Measurements from ENCODE around the gene PTDSS2.

Gene PTDSS2

DNA sequence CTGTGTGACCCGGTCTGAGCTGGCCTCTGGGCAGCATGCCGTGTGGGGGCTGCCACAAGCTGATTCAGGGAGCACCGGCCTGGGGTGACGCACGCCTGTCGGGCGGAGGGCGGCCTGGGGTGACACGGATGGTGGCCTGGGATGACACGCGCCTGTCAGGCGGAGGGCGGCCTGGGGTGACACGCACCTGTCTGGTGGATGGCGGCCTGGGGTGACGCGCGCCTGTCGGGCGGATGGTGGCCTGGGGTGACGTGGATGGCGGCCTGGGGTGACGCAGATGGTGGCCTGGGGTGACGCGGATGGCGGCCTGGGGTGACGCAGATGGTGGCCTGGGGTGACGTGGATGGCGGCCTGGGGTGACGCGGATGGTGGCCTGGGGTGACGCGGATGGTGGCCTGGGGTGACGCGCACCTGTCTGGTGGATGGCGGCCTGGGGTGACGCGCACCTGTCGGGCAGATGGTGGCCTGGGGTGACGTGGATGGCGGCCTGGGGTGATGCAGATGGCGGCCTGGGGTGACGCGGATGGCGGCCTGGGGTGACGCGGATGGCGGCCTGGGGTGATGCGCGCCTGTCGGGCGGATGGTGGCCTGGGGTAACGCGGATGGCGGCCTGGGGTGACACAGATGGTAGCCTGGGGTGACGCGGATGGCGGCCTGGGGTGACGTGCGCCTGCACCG, 21.5 kb downstream of the PTDSS2 start:
- DNase-seq: no peak

DNA sequence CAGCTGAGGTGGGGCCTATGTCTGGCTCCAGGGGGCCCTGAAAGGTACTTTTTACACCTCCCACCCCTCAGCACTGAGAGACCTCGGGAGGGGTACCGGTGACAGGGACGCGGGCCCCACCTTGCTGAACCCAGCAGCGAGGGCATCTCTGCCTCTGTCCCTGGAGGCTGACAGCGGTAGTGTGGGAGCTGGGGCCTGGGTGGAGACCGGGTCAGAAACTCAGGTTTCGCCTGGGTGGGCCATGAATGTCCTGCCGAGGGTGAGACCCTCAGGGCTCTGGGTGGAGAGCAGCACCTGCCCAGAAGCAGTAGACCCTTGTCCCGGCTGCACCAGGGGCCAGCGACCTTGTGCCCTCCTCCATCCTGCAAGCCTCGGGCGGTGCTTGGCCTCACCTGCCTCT, 22.2 kb downstream of the PTDSS2 start:
- DNase-seq: no peak

DNA sequence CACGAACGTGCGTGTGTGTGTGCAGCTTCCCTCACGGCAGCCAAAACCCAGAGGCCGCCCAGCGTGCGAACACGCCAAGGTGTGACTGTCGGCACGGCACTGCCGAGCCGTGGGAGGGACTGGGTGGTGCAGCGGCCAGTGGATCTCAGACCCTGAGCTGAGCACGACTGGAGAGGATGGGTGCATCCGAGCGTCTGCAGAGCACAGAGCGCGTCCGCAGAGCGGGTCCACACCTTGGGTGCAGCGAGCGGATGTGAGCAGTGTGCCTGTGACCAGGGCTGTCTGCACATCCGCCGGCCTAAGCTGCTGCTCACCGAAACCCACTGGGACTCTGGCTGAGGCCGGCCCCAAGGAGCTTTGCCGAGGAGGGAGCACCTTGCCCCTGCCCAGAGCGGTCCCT, 22.7 kb downstream of the PTDSS2 start:
- DNase-seq: no peak

DNA sequence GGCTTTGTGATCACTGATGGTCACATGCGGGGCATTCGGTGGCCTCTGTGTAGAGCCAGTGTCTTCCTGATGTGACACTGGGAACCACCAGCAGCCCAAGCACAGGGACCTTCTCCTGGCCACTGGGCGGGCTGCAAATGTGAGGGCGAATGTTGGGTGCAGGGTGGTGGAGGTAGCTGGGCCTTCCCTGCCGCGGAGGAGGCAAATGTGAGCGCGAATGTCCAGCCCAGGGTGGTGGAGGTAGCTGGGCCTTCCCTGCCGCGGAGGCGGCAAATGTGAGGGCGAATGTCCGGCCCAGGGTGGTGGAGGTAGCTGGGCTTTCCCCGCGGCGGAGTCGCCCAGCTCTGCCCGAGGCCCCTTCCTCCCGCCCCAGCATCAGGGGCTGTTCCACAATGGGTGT, 23.3 kb downstream of the PTDSS2 start:
- no peak for DNase-seq

DNA sequence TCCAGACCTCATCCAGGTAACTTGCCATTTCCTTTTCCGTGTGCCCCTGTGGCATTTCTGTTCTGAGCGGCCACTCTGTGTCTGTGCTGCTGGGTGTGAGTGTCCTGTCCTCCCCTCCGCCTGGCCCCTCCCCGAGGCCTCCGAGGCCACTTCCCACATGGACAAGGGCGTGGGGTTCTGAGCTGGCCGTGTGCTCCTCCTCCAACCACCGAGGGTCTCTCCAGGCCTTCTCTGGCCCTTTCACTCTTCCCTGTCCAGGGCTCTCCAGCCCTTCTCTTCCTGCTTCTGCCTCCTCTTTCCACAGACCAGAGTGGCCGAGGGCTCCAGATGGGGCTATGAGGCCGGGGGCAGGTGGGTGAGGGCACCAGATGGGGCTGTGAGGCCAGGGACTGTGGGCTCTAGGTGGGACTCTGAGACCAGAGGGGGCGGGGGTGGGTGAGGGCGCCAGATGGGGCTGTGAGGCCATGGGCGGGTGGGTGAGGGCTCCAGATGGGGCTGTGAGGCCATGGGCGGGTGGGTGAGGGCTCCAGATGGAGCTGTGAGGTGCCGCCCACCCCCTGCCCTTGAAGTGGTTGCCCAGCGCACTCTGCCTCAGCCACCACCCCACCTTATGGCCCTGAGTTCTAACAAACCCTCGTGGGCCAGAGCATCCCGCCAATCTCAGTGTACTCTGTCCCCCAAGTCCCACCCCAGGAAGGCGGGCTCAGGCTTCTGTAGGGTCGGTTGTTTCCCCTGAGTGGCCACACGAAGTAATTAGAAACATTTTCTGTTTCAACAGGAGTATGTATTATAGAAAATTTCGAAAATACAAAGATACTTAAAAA, 24.1 kb downstream of the PTDSS2 start:
- DNase-seq: no peak

DNA sequence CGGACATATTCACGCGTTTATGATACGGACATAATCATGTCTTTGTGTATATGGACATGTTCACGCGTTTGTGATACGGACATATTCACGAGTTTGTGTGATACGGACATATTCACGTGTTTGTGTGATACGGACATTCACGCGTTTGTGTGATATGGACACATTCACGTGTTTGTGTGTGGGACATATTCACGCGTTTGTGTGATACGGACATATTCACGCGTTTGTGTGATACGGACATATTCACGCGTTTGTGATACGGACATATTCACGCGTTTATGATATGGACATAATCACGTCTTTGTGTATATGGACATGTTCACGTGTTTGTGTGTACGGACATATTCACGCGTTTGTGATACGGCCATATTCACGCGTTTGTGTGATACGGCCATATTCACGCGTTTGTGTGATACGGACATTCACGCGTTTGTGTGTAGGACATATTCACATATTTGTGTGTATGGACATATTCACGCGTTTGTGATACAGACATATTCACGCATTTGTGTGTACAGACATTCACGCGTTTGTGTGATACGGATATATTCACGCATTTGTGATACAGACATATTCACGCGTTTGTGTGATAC, 24.9 kb downstream of the PTDSS2 start:
- DNase-seq: no peak

DNA sequence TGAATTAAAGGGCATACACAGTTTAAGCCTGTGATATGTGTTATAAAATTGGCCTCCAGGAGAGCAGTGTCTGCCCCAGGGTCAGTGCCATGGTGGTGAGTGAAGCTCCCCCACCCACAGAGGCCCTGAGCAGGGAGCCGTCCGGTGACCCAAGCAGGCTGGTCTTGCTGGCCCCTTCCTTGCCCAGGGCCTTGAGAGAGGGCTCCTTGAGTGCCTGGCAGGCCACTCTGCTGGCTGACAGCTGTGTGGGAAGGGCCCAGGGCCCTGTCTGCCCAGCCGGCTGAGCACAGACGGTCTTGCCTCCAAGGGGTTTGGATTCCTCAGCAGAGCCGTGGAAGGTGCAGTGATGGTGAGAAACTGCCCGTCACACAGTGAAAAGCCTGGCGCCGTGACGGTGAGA, 25.9 kb downstream of the PTDSS2 start:
- no peak for DNase-seq

DNA sequence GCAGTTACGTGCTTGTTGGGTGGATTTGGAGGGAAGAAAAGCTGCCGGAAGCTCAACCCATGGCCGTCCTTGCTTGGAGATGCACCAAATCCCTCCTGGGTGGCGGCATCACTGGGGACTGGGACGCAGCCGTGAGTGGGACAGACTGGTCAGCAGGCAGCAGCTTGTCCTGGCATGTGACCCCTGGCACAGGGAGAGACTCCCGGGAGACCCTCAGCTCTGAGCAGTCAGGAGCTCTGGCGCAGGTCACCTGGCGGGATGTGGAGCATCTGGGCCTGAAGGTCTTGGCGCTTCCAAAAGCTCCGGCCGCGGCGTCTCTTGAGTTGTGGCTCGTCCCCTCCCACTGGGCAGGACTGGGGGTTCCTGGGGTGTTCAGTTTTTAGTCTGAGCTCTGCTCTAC, 26.3 kb downstream of the PTDSS2 start:
- DNase-seq: no peak

DNA sequence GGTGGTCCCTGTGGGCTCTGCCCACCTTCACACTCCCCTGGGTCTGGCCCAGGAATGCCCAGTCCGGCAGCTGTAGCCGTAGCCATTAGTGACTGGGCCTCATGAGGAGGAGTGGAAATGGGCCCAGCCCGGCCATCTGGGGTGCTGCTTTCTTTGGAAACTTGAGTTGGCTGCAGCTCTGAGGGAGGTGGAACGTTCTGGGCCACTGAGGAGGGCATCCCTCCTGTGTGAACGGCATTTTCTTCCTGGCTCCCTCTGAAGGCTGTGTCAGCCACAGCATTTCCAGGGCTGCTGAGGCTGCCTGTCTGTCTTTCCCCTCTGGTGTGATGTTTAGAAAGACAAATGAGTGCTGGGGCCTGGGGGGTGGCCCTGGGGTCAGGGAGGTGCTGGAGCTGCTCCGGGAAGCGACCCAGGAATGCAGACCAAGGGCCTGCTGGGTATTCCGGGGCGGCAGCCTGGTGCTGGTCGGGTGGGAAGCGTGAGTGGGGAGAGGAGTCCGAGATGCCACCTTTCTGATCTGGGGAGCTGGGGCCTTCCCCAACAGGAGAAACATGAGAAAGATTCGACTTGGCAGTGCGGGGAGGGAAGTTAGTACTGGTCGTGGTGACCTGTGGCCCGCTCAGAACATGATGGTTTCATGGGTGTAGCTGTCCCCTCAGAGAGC, 27.1 kb downstream of the PTDSS2 start:
- DNase-seq: no peak

DNA sequence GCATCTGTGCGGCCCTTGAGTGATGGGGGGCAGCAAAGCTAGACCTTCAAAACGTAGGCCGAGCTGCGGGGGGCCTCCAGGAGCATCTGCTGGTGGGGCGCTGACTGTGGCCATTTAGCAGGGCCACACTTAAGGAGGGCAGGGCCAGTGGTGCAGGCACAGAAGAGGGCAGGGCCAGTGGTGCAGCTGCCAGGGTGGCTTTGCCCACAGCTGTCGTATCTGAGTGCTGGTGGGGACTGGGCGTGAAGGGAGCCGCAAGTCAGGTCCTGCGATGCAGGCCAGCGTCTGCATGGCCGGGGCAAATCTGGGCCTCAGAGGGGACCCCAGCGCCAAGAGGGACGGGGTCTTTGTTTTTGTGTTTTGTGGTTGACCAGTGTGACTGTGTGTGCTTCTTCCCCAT, 29.2 kb downstream of the PTDSS2 start:
- DNase-seq: no peak

DNA sequence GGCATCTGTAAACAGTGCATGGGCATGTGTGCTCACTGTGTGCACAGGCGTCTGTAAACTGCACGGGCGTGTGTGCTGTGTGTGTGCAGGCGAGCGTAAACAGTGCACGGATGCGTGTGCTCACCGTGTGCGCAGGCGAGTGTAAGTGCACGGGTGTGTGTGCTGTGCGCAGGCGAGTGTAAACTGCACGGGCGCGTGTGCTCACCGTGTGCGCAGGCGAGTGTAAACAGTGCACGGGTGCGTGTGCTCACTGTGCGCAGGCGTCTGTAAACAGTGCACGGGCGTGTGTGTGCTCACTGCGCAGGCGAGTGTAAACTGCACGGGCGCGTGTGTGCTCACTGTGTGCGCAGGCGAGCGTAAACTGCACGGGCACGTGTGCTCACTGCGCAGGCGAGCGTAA, 34.5 kb downstream of the PTDSS2 start:
- no peak for DNase-seq

DNA sequence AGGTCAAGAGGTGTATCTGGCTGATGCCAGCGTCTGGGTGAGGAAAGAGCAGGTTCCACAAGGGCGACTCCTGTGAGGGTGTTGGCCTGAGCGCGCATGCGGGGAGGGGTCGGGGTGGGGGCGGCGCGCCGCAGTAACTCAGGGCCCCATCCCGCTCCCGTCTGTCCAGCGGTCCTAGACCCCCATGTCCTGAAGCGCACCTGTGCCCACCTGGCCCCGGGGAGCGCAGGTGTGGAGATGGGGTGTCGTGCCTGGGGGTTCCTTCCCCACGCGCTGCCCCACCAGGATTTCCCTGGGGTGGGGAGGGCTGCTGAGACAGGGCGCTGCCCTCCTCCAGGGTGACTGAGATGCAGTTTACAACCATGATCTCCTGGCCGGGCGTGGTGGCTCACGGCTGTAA, 36.1 kb downstream of the PTDSS2 start:
- DNase-seq: no peak

DNA sequence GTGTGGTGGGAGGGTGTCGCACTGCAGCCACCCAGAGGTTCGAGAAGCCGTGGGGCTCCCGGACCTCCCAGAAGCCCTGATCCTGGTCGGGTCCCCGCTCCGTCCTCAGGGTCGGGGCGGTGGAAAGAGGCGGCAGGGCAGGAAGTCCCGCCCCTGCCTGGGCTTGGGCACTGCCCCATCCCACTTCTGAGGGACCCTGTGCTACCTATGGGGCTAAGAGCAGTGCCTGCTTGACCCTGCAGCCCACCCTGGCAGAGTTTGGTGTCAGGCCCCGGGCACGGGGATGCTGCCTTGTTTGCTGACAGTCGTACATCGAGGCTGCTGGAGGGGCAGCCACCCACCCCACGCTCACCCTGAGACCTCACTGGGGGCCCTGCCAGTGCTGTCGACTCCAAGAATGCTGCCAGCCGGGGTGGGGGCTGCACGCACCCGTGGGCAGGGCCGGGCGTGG, 37.5 kb downstream of the PTDSS2 start:
- no peak for DNase-seq

DNA sequence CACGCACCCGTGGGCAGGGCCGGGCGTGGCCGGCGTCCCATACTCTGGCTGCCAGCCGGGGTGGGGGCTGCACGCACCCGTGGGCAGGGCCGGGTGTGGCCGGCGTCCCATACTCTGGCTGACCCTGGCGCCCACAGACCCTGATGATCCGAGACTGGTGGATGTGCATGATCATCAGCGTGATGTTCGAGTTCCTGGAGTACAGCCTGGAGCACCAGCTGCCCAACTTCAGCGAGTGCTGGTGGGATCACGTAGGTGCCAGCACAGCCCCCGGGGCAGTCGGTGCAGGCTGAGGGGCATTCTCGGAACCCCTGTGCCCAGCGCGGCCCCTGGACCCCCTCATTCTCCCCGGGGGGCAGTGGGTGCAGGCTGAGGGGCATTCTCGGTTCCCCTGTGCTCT, 38.0 kb downstream of the PTDSS2 start:
- no peak for DNase-seq

DNA sequence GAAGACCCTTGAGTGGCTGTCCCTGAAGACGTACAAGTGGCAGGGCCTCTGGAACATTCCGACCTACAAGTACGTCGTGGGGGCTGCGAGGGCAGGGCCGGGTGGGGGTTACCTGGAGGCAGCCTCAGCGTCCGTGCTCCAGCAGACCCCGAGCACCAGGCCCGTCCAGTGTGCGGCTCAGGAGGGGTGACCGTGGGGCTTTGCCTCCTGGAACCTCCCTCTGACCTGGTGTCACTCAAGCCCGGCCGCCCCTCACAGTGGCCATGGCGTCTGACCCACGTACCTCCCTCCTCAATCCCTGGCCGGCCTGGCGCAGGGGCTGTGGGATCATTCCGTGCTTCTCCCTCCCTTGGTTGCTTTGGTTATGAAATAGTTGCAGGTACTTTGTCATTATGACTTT, 38.5 kb downstream of the PTDSS2 start:
- DNase-seq: no peak

DNA sequence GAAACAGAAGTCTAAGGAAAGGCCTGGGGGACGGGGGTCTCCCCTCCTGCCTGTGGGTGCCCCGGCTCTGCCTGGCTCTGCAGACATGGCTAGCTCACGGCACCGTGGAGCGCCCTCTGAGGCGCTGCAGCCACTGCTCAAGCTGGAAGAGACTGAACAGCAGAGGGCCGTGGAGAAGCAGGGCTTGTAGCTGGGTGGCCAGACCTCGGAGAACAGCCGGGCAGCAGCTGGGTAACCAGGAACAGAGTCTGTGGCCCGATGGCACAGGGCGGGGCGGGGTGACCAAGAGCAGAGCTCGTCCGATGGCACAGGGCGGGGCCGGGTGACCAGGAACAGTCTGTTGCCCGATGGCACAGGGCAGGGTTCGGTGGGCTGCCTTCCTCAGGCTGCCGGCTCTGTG, 38.9 kb downstream of the PTDSS2 start:
- DNase-seq: no peak

DNA sequence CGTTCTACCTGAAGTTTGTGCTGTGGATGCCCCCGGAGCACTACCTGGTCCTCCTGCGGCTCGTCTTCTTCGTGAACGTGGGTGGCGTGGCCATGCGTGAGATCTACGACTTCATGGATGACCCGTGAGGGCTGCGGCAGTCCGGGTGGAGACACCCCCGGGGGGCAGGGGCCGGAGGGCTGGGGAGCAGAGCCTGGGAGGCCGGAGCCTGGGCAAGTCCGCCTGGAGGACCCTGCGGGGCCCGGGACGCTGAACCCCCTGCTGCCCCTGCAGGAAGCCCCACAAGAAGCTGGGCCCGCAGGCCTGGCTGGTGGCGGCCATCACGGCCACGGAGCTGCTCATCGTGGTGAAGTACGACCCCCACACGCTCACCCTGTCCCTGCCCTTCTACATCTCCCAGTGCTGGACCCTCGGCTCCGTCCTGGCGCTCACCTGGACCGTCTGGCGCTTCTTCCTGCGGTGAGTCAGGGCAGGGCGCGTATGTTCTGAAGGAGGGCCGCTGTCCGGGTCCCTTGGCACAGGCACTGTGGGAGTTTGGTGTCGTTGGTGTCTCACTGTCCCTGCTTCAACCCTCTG, 39.6 kb downstream of the PTDSS2 start:
- no peak for DNase-seq

DNA sequence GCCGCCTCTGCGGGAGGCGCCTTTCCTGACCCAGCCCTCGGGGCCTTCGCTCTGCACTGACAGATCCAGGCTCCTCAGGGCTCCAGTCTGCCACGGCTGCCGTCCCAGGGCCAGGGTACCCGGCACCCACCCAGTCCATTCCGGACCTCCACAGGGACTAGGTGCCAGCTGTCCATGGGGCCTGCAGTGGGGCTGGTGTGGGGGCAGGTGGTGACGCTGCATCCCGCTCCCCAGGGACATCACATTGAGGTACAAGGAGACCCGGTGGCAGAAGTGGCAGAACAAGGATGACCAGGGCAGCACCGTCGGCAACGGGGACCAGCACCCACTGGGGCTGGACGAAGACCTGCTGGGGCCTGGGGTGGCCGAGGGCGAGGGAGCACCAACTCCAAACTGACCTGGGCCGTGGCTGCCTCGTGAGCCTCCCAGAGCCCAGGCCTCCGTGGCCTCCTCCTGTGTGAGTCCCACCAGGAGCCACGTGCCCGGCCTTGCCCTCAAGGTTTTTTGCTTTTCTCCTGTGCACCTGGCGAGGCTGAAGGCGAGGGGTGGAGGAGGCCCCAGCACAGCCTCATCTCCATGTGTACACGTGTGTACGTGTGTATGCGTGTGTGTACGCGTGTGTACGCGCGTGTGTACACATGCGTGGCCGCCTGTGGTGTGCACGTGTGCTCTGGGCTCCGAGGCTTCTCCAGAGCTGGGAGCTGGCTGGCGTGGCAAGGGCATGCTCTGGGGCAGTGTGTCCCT, 40.3 kb downstream of the PTDSS2 start:
- DNase-seq: no peak

DNA sequence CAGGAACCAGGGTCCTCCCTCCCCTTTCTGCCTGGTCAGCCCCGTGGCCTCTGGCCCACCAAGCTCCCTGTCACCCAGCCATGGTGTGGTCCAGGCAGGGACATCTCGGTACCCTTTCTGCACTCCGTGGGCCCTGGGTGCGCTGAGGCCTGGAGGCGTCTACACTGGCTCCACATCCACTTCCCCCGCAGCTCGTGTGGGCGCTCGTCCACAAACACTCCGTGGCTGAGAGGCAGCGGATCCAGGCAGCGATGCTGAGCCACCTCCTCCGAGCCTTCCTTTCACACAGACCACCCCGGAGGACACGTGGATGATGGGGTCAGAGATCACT, 40.8 kb downstream of the PTDSS2 start:
- DNase-seq: no peak

DNA sequence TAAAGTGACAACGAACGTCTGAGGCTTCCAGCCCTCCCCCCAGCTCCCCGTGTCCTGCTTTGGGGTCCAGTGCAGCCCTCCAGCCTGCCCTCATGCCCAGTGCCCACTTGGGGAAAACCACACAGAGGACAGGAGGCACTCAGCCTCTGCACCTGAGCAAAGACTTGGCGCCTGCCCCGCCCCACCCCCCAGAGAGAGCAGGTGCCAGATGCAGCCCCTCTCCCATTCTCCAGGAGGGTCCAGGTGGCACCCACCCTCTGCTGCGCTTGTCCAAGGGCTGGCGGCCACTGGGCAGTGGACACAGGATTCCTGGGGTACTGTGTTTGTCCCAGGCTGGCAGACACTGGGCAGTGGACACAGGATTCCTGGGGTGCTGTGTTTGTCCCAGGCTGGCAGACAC, 41.3 kb downstream of the PTDSS2 start:
- DNase-seq: no peak

DNA sequence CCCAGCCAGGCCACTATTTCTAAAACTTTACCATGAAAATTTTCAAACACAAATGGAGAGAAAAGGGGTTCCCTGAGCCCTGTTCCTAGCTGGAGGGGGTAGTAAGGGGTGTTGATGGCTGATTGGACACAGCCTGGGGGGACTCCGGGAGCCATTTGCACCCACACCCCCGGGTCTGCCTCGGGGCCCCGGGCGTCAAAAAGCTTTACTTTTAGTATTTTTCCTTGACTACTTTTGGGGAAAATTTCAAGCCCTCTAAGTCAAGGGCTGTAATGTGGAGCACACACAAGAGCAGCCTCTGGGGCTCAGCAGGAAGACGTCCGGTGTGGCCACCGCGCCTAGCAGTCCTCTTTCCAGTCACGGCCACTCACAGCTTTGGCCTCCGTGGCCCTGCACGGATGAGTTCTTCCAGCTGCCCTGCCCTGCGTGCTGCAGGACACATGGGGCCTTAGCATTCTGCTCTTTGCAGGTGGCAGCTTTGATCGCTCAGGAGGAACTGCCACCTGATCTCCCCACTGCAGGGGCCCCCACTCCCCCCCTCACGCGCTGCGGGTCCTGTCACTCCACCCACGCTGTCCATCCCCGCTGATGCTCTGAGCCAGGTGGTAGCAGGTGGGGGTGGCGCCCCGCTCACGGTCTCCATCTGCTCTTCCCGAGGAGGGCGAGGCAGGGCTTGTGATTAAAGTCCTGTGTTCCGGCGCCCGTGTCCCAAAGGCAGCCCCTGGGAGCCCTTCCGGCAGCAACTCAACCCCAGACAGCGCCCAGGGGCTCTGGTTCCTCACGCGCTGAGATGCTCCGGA, 42.5 kb downstream of the PTDSS2 start:
- no peak for DNase-seq
